GM19455 (cell line): ENCODE measurements around the gene CPS1.

ENCODE experiments used
- ATAC-seq: cut with Tn5 transposase; IDR thresholded peaks from one replicate; pipeline ENCODE4 v1.9.1; 2021; ENCODE audit not compliant: unreplicated experiment

CPS1 gene

DNA sequence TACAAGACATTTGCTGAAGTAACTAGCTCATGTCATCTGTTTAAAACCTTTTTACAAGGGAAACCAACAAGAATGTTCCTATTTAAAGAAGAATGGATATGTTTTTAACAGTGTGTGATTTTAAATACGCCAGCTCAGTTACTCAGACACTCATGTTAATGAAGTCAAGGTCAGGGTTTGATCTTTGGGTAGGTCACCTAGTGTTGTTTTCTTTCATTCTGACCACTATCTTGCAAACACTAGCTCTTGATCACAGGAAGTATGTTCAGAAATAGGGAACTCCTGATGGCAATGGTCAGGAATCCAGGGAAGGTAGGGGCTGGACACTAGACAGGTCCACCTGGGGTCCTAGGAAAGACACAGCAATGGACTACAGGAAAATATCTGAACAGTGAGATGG is 116.7 kb downstream of the CPS1 start:
- ATAC-seq: no peak

DNA sequence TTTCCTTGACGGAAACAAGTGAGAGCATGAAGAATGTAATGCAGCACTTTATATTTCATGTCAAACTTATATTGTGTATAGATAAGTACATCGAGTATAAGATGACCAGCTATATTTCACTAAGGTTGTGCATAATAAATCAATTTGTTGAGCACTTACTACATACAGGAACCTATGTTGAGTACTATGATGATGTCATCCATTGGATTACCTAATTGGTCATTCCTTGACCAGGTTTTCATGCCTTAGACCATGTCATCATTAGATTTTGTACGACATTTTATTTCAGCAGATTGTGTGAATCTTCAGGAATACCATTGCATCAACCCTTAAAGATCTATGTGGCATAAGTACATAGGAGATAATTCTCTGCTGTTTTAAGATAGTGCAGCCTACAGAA is 119.7 kb downstream of the CPS1 start:
- ATAC-seq: no peak

DNA sequence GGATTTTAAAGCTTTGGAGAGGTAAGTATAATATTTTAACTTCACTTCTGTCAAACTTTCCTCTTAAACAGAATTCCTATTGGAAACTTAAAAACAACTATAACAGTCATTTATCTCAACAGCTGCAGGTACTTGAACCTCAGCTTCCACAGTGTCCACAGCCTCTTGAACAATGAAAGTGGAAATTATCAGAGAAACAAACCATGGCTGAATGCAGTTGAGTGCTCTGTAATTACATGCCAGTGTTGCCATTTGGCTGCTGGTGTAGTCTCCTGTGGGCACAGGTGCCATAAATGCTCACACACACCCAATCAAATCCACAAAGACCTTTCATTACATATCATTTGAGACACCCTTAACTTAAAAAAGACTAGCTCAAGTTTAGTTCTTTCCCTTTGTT is 125.1 kb downstream of the CPS1 start:
- no peak for ATAC-seq

DNA sequence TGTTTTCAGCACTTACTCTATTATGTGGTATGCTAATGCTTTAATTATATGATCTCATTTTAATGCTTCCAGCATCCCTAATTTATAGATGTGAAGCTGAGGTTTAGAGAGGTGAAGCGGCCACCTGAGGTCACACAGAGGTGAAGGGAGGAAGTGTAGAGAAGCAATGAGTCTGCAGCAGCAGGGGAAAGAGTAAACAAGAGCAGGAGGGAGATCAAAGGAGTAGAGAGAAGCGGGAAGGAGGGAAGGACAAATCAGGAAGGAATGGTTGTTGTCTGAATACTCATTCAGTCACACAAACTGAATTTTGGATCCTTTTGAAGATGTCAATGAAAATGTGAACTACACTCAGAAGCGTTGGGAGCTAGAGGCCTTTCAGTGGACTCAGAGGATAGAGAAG is 130.0 kb downstream of the CPS1 start:
- no peak for ATAC-seq

DNA sequence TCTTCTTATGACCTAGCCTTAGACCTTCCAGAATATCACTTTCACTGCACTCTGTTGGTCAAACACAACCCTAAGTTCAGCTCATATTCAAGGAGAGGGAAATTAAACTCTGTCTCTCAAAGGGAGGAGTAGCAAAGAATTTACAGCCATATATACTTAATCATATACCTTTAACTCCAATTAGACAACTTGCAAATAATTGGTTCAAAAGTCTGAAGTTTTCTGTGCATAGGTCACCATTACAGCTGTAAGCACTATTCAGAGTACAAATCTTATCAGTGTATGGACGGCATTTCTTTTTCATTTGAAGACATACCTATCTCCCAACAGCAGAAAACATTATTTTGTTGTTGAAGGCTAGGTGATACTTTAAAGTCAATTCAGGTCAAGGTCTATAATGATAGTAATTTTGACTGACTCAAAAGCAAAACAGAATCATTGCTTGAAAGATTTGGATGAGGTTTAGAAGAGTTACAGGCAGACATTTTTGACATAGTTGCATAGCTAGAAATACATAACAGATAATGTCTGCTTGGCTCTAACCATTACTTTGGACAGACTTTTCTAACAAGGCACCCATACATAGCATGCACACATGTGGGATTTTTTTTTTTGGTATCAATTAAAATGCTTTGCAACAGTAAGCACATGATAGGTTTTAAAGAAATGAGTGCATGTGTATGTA is 131.5 kb downstream of the CPS1 start:
- no peak for ATAC-seq

DNA sequence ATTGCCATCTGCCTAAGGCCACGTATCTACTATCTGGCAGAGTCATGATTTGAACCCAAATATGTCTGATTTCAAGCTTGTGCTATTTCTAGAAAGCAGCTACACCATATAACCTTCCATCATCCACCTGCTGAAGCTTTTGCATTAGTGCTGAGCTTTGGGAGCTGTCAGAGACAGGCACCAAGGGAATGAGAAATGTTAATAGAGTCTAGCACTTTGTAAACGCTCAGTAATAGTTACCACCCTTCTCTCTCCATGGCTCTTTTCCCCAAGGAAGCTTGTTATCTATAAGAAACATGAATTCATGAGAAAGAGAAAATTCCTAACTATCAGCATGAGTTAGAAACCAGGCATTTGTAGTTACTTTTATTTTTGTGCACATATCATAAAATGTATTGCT is 151.5 kb downstream of the CPS1 start:
- ATAC-seq: no peak

DNA sequence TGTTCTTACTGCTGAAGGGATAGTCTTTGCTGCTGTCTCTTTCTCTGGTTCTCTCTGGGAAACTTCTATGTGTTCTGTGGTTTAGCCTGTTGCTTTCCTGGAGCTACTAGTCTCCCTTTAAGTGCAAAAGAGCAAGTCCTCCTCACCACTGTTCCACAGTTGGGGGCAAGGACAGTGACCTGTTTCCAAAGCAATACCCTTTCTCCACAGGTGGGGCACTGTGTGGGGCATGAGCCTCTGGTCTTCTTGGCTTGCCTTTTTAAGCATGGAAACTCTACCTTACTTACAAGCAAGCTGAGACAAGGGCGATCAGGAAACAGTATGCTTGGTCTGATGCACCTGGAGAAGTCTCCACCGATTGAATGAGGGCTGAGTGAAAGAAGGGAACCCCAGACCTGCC is 156.7 kb downstream of the CPS1 start:
- ATAC-seq: no peak

DNA sequence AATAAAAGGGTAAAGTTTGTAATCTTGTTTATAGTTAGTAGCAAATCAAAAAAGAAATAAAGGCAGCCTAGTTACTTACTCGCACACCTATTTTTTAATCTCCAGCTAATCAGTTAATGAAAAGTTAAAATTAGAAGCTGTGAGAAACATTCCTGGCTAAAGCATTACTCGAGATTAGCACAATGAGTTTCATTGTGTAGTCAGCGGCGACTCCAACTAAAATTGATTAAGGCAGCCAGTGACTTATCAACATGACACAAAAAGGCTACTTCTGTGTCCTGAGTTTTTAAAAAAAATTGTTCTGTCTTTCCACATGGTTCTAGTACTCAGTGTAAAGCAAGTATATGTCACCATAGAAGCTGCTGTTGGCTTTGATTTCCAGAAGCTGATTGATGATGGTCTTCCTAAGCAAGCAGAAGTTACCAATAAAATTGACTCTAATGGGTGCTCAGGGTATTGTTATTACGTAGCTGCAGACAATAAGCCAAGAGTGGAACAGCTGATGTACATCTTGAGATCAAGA is 159.2 kb downstream of the CPS1 start:
- no peak for ATAC-seq

DNA sequence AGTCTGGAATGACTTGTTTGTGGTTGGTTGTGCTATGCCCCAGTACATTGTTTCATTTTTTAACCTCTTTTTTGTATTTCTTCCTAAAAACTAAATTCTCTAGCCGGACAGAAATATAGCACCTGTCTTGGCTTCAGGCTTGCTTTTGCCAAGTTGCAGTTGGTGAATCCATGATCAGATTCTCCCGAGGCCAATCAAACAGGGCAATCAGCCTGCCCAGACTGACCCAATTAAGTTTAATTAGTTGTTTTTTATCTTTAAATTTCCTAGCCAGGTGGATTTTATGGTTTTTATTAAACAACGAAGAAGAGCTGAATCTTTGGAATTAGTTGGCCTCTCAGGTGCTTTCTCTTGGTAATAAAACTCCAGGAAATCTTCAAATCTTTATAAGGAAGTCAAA is 162.1 kb downstream of the CPS1 start:
- ATAC-seq: no peak

DNA sequence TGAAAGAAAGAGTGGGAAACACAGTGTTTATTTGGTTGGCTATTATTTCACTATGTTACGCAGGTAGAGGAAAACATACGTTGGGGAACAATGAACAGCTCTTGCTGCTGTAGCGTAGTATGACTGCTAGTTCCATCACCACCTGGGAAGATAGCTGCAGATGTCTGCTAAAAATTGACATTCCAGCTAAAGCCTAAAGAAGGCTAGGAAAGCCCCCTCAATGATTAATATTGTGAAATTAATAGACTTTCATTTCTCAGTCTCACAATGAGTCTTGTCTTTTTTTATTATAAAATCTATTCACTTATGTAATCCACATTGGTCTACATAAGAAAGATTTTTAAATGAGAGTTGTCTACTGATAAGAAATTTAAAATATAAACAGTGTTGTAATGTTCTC is 165.7 kb downstream of the CPS1 start:
- ATAC-seq: no peak

DNA sequence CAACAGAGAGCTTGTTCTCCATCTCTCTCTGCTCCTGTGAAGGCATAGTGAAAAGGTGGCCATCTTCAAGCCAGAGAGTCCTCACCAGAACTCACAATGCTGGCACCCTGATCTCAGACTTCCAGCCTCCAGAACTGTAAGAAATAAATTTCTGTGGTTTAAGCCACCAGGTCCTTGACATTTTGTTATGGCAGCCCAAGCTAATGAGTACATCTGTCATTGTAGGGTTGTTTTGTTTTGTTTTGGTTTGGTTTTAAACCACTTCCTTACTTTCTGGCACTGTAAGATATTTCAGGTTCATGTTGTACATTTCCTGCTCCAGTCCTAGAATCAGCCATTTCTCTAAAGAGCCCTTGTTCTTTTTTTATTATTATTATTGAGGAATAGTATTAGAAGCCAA is 171.2 kb downstream of the CPS1 start:
- no peak for ATAC-seq
